ENCODE data around the gene COMP. TPM values are rescaled to one million over a fixed set of nuclear protein-coding genes. Genes with fewer than 3 reads are reported as not detected.

The COMP gene
- total RNA-seq, 1 experiment from 2014 or later: not detected

DNA sequence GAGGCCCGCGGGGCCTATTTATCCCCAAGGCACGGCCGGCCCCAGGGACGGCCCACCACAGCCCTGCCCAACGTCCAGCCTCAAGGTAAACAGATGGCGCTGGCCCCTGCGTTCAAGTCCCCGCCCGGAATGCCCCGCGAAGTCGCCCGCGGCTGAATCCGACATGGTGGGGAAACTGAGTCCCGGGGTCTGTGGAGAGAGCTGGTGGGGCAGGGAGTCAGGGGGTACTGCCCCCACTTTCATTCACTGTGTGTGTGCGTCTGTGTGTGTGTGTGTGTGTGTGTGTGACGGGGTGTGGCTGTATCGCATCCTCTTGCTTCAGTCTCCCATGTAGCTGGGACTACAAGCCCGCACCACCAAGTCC lies 192 bp upstream of the COMP start:
- no TSS peak for BruUV-seq (replicated peaks)
- Histone ChIP-seq H3K27me3 (ENCODE audit: insufficient read depth, low read depth) (peaks cover 5% of the 10 kb centered on the region; the same call in 1 of the 2 replicates), H3K36me3 (ENCODE audit: low read depth) (no peaks in the 10 kb centered on the region), H3F3A (ENCODE audit: insufficient read depth, low read depth) (peaks cover 13% of the 10 kb centered on the region), H4K20me1 (ENCODE audit: insufficient read depth) (no peaks in the 10 kb centered on the region), H3K4me2 (no peak overlapping the region), H3K4me3 (no peak overlapping the region), H3K27ac (no peak overlapping the region), H3K4me1 (replicated peaks; ENCODE audit: insufficient read depth) (no peaks in the 10 kb centered on the region; the same call in 1 of the 2 replicates), H3K79me2 (ENCODE audit: low read depth) (no peaks in the 10 kb centered on the region), H3K9me2 (ENCODE audit: insufficient read depth) (no peaks in the 10 kb centered on the region), H2AFZ (no peak overlapping the region), H3K9me3 (ENCODE audit: insufficient read depth, low read depth) (no peaks in the 10 kb centered on the region)
- CTCF ChIA-PET: no interaction called here
- intact Hi-C loops (cut with micrococcal nuclease; ENCODE audit: unreplicated experiment): no loop called here
- POLR2A ChIA-PET (ENCODE audit: unreplicated experiment): no interaction called here
- TF ChIP-seq CTCF (conservative IDR thresholded peaks at IDR 0.05) (no peak), EZH2 (IDR thresholded peaks at IDR 0.05; ENCODE audit: low read depth) (no peak)
- no peak for DNase-seq

DNA sequence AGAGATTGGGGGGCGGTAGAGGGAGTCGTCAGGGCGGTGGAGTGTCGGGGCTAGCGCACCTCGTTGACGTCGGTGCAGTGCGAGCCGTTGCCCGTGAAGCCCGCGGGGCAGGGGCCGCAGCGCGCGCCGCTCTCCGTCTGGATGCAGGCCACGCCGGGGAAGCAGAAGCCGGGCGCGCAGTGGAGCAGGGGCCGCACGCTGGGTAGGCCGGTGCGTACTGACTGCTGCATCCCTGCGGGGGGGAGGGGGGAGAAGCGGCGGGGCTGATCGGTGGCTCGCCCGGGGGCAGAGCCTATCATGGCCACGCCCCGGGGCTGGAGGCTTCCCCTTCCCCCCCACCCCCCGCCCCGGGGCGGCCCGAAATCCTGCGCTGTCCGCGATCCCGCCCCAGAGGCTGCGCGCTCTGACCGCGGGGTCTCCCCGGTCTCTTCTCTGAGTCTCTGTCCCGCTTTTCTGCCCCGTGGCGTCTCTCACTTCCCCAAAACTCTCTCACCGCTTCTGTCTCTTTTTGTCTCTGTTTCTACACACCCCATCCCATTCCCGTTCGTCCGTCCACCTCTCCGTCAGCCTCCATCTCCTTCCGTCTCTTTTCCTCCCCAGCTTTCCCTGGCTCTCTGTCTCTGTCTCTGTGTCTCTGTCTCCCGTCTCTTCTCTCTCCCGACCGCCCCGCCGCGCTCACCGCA lies 1.1 kb downstream of the COMP start:
- Histone ChIP-seq H3K36me3 (ENCODE audit: low read depth) (no peaks in the 10 kb centered on the region), H3K27ac (no peak overlapping the region), H3K79me2 (ENCODE audit: low read depth) (no peaks in the 10 kb centered on the region), H3K9me2 (ENCODE audit: insufficient read depth) (no peaks in the 10 kb centered on the region), H3K9me3 (ENCODE audit: insufficient read depth, low read depth) (no peaks in the 10 kb centered on the region), H3K27me3 (ENCODE audit: insufficient read depth, low read depth) (peaks cover 5% of the 10 kb centered on the region; the same call in 1 of the 2 replicates), H3F3A (ENCODE audit: insufficient read depth, low read depth) (peaks cover 16% of the 10 kb centered on the region), H2AFZ (no peak overlapping the region), H3K4me3 (no peak overlapping the region), H3K4me2 (no peak overlapping the region), H3K4me1 (replicated peaks; ENCODE audit: insufficient read depth) (no peaks in the 10 kb centered on the region), H4K20me1 (ENCODE audit: insufficient read depth) (no peaks in the 10 kb centered on the region)
- TF ChIP-seq EZH2 (IDR thresholded peaks at IDR 0.05; ENCODE audit: low read depth) (no peak), CTCF (conservative IDR thresholded peaks at IDR 0.05) (no peak)
- BruUV-seq (replicated peaks): no TSS peak
- CTCF ChIA-PET: no interaction called here
- no peak for DNase-seq
- POLR2A ChIA-PET (ENCODE audit: unreplicated experiment): interaction anchor here (0.6 kb wide), 1 partner anchor 11 kb away, joined by 7 read pairs; no protein-coding TSS in a partner anchor
- intact Hi-C loops (cut with micrococcal nuclease; ENCODE audit: unreplicated experiment): no loop called here

- BruUV-seq (replicated peaks): no TSS peak
- intact Hi-C loops (cut with micrococcal nuclease; ENCODE audit: unreplicated experiment): no loop called here
- H3K4me2 ChIP-seq: no peak overlapping the region
- H3K27ac ChIP-seq: no peak overlapping the region
- POLR2A ChIA-PET (ENCODE audit: unreplicated experiment): interaction anchor here (0.6 kb wide), 1 partner anchor 11 kb away, joined by 7 read pairs; no protein-coding TSS in a partner anchor
- no peaks in the 10 kb centered on the region for H3K9me3 ChIP-seq (ENCODE audit: insufficient read depth, low read depth)
- no peak overlapping the region for H2AFZ ChIP-seq
- H3K79me2 ChIP-seq (ENCODE audit: low read depth): no peaks in the 10 kb centered on the region
- TF ChIP-seq EZH2 (IDR thresholded peaks at IDR 0.05; ENCODE audit: low read depth) (no peak), CTCF (conservative IDR thresholded peaks at IDR 0.05) (no peak)
- H4K20me1 ChIP-seq (ENCODE audit: insufficient read depth): no peaks in the 10 kb centered on the region
- H3K9me2 ChIP-seq (ENCODE audit: insufficient read depth): no peaks in the 10 kb centered on the region
- H3K4me1 ChIP-seq (replicated peaks; ENCODE audit: insufficient read depth): no peaks in the 10 kb centered on the region
- H3F3A ChIP-seq (ENCODE audit: insufficient read depth, low read depth): peaks cover 19% of the 10 kb centered on the region
- no peak for DNase-seq
- H3K36me3 ChIP-seq (ENCODE audit: low read depth): no peaks in the 10 kb centered on the region
- CTCF ChIA-PET: no interaction called here
- H3K4me3 ChIP-seq: no peak overlapping the region
- H3K27me3 ChIP-seq (ENCODE audit: insufficient read depth, low read depth): peaks cover 5% of the 10 kb centered on the region; the same call in 1 of the 2 replicates
Measured at GRCh38 chr19:18789422-18789869, 1.7 kb downstream of the COMP start.
